PC-3 (cell line): ENCODE measurements around the gene TDRD7. TPM values are rescaled to one million over a fixed set of nuclear protein-coding genes. Genes with fewer than 3 reads are reported as not detected.

Source experiments
- ATAC-seq: fragments of 200-7000 bp; cut with Tn5 transposase; 2 replicates; pipeline ENCODE4 v1.9.1; 2020; ENCODE audit warnings: mild to moderate bottlenecking, moderate library complexity
- BruUV-seq: library from RNA; stranded (reverse); fragments of 400-500 nt; replicated peaks from 2 replicates; lab custom pipeline; 2021; lab: Mats Ljungman, UMichigan
- CTCF ChIA-PET: fragments of 300-600 bp; sonication (Branson Sonifier 250); formaldehyde crosslinking; loops from one replicate; lab custom pipeline; 2022; ENCODE audit warnings: antibody characterized with exemption; lab: Charles Lee
- POLR2A ChIA-PET: fragments of 300-600 bp; sonication (Branson Sonifier 250); formaldehyde crosslinking; loops from one replicate; lab custom pipeline; 2022; ENCODE audit warnings: antibody characterized with exemption; ENCODE audit not compliant: unreplicated experiment; lab: Charles Lee
- DNase-seq: peaks from one replicate; pipeline ENCODE4 v3.0.0-alpha.2; 2015
- H2AFZ ChIP-seq: fragments of 300-600 bp; sonication (generic); 2 replicates; pipeline ENCODE4 v1.6.0; 2016; ENCODE audit warnings: antibody characterized with exemption, low read length
- H3F3A ChIP-seq: fragments of 300-600 bp; sonication (generic); one replicate; pipeline ENCODE4 v1.6.0; 2017; ENCODE audit warnings: antibody characterized with exemption, low read length, control low read depth, mild to moderate bottlenecking; ENCODE audit not compliant: unreplicated experiment
- H3K27ac ChIP-seq: fragments of 300-600 bp; sonication (generic); 2 replicates; pipeline ENCODE4 v1.5.1; 2016; ENCODE audit warnings: mild to moderate bottlenecking, low read length
- H3K27me3 ChIP-seq: fragments of 300-600 bp; sonication (generic); 2 replicates; pipeline ENCODE4 v1.6.1; 2016; ENCODE audit warnings: low read length, mixed read lengths
- H3K36me3 ChIP-seq: fragments of 300-600 bp; sonication (generic); 2 replicates; pipeline ENCODE4 v1.6.1; 2016; ENCODE audit warnings: low read depth, mixed run types, low read length, mixed read lengths
- H3K4me1 ChIP-seq: fragments of 300-600 bp; sonication (generic); 2 replicates; pipeline ENCODE4 v1.5.1; 2016; ENCODE audit warnings: low read length; ENCODE audit not compliant: insufficient read depth
- H3K4me2 ChIP-seq: fragments of 300-600 bp; sonication (generic); 2 replicates; pipeline ENCODE4 v1.6.0; 2016; ENCODE audit warnings: low read length
- H3K4me3 ChIP-seq: fragments of 300-600 bp; sonication (generic); 2 replicates; pipeline ENCODE4 v1.5.1; 2016; ENCODE audit warnings: mild to moderate bottlenecking, low read length, mixed read lengths
- H3K79me2 ChIP-seq: fragments of 300-600 bp; sonication (generic); 2 replicates; pipeline ENCODE4 v1.6.1; 2017; ENCODE audit warnings: low read length, mixed read lengths
- H3K9ac ChIP-seq: fragments of 300-600 bp; sonication (generic); 2 replicates; pipeline ENCODE4 v1.6.0; 2016; ENCODE audit warnings: mild to moderate bottlenecking, low read length
- H3K9me2 ChIP-seq: fragments of 300-600 bp; sonication (generic); replicated peaks from 2 replicates; pipeline ENCODE4 v1.6.1; 2016; ENCODE audit warnings: mixed run types, low read length, mixed read lengths
- H3K9me3 ChIP-seq: fragments of 300-600 bp; sonication (generic); 2 replicates; pipeline ENCODE4 v1.6.1; 2016; ENCODE audit warnings: low read length, mixed read lengths
- H4K20me1 ChIP-seq: fragments of 300-600 bp; sonication (generic); 2 replicates; pipeline ENCODE4 v1.6.1; 2016; ENCODE audit warnings: low read length, mixed read lengths
- CTCF ChIP-seq: fragments of 300-600 bp; sonication (generic); conservative IDR thresholded peaks from 2 replicates; pipeline ENCODE4 v1.5.1; 2017; ENCODE audit warnings: antibody characterized with exemption, low read depth, mild to moderate bottlenecking, low read length
- EZH2 ChIP-seq: fragments of 300-600 bp; sonication (generic); IDR thresholded peaks from one replicate; pipeline ENCODE4 v1.6.1; 2017; ENCODE audit warnings: antibody characterized with exemption, mild to moderate bottlenecking, low read length; ENCODE audit not compliant: unreplicated experiment
- EZH2phosphoT487 ChIP-seq: fragments of 300-600 bp; sonication (generic); IDR thresholded peaks from 2 replicates; pipeline ENCODE4 v1.6.1; 2018; ENCODE audit warnings: mild to moderate bottlenecking, antibody characterized with exemption, low read length, borderline replicate concordance
- intact Hi-C: fragments of 100-400 bp; cut with micrococcal nuclease; formaldehyde crosslinking; loops from 2 replicates; pipeline ENCODE4 v1.9.0; 2023
- total RNA-seq: library from RNA; depleted of rRNA; stranded (reverse); fragments of >200 nt; gene quantifications from 2 replicates; pipeline ENCODE4 v1.2.3, GENCODE V29; 2014

Gene TDRD7
- total RNA-seq, 1 experiment from 2014 or later = 4.2 TPM

GRCh38 chr9:97503862-97504210, 91.9 kb downstream of the TDRD7 start:
- no peaks in the 10 kb centered on the region for H3K36me3 ChIP-seq
- H3K79me2 ChIP-seq = no peaks in the 10 kb centered on the region
- H3K4me2 ChIP-seq = no peak overlapping the region
- H3K9me2 ChIP-seq = no peaks in the 10 kb centered on the region
- H2AFZ ChIP-seq = no peak overlapping the region
- H3K9me3 ChIP-seq = no peaks in the 10 kb centered on the region
- no peaks in the 10 kb centered on the region for H4K20me1 ChIP-seq
- BruUV-seq = no TSS peak
- H3K4me3 ChIP-seq = no peak overlapping the region
- intact Hi-C loops = no loop called here
- H3K4me1 ChIP-seq = no peaks in the 10 kb centered on the region
- no peak overlapping the region for H3K27ac ChIP-seq
- no peak overlapping the region for H3K9ac ChIP-seq
- H3F3A ChIP-seq = no peaks in the 10 kb centered on the region
- H3K27me3 ChIP-seq = peaks cover 10% of the 10 kb centered on the region; the same call in 1 of the 2 replicates
- ATAC-seq = no peak
- CTCF ChIA-PET = no interaction called here
- TF ChIP-seq EZH2 (no peak), EZH2phosphoT487 (no peak), CTCF (no peak)
- no peak for DNase-seq
- POLR2A ChIA-PET = interaction anchor here (0.7 kb wide), 1 partner anchor 464 kb away, joined by 3 read pairs; no protein-coding TSS in a partner anchor

GRCh38 chr9:97504381-97505216, 92.7 kb downstream of the TDRD7 start:
- H3K27ac ChIP-seq = no peak overlapping the region
- ChIA-PET CTCF (no interaction called here), POLR2A (interaction anchor here (0.7 kb wide), 1 partner anchor 465 kb away, joined by 3 read pairs; no protein-coding TSS in a partner anchor)
- H3K9me2 ChIP-seq = no peaks in the 10 kb centered on the region
- H3K36me3 ChIP-seq = no peaks in the 10 kb centered on the region
- no peak overlapping the region for H2AFZ ChIP-seq
- H3K4me2 ChIP-seq = no peak overlapping the region
- no TSS peak for BruUV-seq
- H3K4me1 ChIP-seq = no peaks in the 10 kb centered on the region
- no peaks in the 10 kb centered on the region for H3K79me2 ChIP-seq
- ATAC-seq = no peak
- H3K27me3 ChIP-seq = peaks cover 10% of the 10 kb centered on the region; the same call in 1 of the 2 replicates
- TF ChIP-seq EZH2 = no peak
- no peak for TF ChIP-seq CTCF
- no peak for TF ChIP-seq EZH2phosphoT487
- H3K9me3 ChIP-seq = no peaks in the 10 kb centered on the region
- DNase-seq = no peak
- H3F3A ChIP-seq = no peaks in the 10 kb centered on the region
- no peak overlapping the region for H3K9ac ChIP-seq
- no peak overlapping the region for H3K4me3 ChIP-seq
- H4K20me1 ChIP-seq = no peaks in the 10 kb centered on the region
- intact Hi-C loops = no loop called here

- Histone ChIP-seq H3K9me2 (no peaks in the 10 kb centered on the region), H3K36me3 (no peaks in the 10 kb centered on the region), H3K4me2 (no peak overlapping the region), H3K27me3 (0 out of 2 replicates have a peak, but pooled peaks cover 6% of the 10 kb centered on the region), H3K79me2 (no peaks in the 10 kb centered on the region), H3F3A (no peaks in the 10 kb centered on the region), H4K20me1 (no peaks in the 10 kb centered on the region), H3K9me3 (no peaks in the 10 kb centered on the region), H3K4me3 (no peak overlapping the region), H2AFZ (no peak overlapping the region), H3K4me1 (peaks cover 3% of the 10 kb centered on the region; the same call in 1 of the 2 replicates), H3K27ac (no peak overlapping the region), H3K9ac (no peak overlapping the region)
- TF ChIP-seq EZH2 (no peak), EZH2phosphoT487 (no peak), CTCF (no peak)
- DNase-seq (no peak), ATAC-seq (no peak)
- intact Hi-C loops = no loop called here
- BruUV-seq = no TSS peak
- ChIA-PET POLR2A (no interaction called here), CTCF (no interaction called here)
Observed at GRCh38 chr9:97505845-97506244, 93.9 kb downstream of the TDRD7 start.
